HepG2 (cell line): ENCODE results near the gene DCAF6.

Experiments used
- ARHGAP35 ChIP-seq: sonication (generic); formaldehyde crosslinking; IDR thresholded peaks from 2 replicates; pipeline ENCODE4 v1.9.0; 2022; ENCODE audit warnings: mild to moderate bottlenecking, inconsistent platforms, moderate library complexity, missing genetic modification reagents, borderline replicate concordance
- CEBPZ ChIP-seq: IDR thresholded peaks from 2 replicates; pipeline ENCODE4 v1.6.1; 2012; ENCODE audit warnings: low read length, improper control_type of control experiment
- CTCF ChIP-seq: sonication (generic); formaldehyde crosslinking; IDR thresholded peaks from 2 replicates; pipeline ENCODE4 v1.5.0; 2020; ENCODE audit warnings: mild to moderate bottlenecking, missing genetic modification reagents, moderate library complexity

- TF ChIP-seq CTCF (CRISPR knock-in tag) (no peak), ARHGAP35 (CRISPR knock-in tag) (no peak), CEBPZ (no peak)
These were observed 31.8 kb upstream of the DCAF6 start for GRCh38 chr1:167904652-167905130.
